HG03060 (cell line): ENCODE measurements around the gene PSMG4.

Source experiments
- ATAC-seq: cut with Tn5 transposase; IDR thresholded peaks from one replicate; pipeline ENCODE4 v1.9.1; 2021; ENCODE audit warnings: low read depth, moderate number of reproducible peaks; ENCODE audit not compliant: unreplicated experiment

PSMG4 gene, protein sequence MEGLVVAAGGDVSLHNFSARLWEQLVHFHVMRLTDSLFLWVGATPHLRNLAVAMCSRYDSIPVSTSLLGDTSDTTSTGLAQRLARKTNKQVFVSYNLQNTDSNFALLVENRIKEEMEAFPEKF

DNA sequence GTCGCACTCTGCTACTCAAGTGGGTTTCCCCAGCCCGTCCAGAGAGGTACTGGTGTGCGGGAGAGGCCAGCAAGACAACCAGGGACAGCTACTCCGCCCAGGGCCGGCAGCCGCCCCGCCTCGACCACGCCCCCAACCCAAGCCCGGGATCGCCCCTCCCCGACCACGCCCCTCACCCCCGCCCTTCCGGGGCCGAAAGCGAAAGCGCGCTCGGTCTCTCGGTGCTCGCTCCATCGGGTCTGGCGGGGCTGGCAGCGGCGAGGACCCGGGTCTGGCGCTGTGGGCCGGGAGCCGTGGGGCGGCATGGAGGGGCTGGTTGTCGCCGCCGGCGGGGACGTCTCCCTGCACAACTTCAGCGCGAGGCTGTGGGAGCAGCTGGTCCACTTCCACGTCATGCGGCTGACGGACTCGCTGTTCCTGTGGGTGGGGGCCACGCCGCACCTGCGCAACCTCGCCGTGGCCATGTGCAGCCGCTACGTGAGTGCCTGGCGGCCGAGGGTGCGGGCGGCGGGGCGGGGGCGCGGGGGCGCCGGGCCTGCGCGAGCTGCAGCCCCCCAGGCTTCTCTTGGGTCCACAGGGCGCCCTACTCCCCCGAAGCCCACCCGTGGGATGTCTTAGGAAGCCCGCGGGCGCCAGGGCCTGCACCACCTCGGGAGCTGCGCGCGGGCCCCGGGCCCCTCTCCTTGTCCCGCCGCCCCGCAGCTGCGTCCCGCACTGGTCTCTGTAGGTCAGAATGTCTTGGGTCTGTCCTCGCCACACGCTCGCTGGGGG is at the start of gene PSMG4:
PSMG4 (plus strand) TSS at position 228 of the 771 bp plus-strand sequence; CDS start at position 304, 76 bp downstream.
- ATAC-seq, result peak; percentile 44

DNA sequence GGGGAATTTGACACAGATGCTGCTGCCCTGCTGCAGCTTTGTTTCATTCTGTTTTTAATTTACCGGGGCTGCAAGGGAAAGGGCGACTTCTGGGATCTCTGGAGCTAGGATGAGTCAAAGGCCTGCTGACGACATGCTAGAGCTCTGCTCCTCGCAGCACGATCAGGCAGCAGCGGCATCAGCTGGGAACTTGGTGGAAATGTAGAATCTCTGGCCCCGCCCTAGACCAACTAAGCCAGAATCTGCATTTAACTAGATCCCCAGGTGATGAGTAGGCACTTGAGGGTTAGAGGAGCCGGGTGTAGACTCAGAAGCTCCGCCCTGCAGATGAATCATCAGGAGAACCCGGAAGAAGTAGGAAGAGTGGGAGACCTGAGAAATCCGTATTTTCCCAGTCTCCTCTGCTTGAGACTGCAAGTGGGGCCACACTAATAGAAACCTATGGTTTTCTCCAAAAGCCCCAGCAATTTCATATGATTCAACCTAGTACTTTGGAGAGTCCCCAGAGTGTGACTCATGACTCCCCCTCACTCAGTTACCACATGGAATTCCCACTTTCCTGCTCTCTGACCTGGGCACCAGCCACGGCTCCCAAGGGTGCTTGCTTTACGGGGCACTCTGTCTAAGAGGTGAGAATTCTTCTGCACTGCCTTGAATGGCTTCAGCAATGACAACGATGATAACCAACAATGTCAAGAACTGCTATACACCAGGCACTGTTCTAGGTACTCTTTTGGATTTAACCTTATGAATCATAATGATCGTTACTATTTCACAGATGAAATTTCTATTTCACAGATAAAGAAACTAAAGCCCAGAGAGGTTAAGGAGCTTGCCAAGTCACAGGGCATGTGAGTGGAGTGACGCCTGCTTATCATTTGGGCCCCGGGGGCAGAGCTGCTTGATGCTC is 49.4 kb upstream of the PSMG4 start:
- ATAC-seq, result no peak

DNA sequence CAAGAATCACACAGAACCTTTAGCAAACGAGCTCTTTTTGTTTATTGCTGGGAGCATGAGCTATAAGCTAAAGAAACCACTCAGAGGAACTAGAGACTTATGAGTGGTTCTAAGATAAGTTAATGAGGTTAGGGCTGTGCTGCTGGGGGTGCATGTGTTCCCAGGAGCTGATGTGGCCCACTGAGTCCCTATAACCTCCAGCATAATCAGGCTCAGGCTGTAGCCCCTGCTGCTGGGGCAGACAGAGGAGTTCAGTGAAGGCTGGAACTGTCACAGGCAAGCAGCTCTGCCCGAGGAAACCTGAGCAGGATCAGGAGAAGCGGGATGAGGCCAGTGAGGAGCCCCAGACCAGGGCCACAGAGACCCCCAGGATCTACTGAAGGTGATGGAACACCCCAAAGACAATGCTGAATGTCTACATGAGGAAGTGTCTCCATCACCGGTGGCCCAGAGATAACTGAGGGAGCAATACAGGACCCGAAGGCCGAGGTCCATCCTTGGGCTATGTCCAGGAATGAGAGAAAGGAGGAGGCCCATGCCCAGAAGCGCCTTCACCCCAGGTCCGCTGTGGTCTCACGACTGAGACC is 48.6 kb upstream of the PSMG4 start:
- no peak for ATAC-seq

DNA sequence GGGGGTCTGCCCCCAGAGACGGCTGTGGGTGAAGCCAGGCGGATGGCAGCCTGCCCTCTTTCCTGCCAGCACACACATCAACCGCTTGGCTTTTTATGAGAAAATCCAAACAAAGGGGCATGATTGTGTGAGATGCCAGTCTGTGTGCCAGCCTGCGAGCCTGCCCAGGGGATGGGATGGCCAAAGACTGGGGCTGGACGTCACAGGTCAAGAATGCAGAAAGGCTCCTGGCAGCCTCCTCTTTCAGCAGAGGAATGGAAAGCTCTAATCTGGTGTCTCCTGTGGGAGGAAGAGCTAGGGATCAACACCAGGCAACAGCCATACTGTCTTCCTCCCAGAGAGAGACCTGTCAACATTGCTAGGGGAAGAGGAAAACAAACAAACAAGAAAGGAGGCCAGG is 47.1 kb upstream of the PSMG4 start:
- ATAC-seq, result no peak

DNA sequence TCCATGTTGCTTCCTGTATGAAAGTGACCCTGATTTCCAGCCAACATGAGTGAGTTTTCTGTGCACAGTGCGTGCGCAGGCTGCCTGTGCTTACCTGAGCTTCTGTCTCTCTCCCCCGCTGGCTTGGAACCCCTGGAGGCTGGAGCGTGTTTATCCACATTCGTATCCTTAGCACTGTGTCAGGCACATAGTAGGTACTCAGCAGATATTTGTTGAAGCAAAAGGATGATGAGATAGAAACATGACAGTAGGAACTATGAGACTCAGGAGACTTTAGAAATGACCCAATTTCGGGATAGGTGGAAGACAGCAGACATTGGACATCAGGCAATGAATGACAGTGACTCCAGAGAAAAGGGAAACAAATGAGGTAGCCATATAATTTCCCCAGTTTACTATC is 46.5 kb upstream of the PSMG4 start:
- no peak for ATAC-seq

DNA sequence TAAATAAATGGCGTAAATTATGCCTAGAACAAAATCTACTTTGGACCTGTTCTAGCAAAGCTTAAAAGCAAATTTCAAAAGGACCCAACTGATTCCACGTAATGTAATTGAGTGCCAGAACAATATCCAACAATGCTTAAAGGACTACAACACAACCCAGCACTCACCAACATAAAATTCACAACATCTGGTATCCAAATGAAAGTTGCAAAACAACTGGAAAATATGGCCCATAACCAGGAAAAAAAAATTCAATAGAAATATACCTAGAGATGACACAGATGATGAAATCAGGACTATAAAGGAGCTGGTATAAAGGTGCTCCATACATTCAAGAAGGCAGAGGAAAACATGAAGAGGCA is 45.4 kb upstream of the PSMG4 start:
- no peak for ATAC-seq

DNA sequence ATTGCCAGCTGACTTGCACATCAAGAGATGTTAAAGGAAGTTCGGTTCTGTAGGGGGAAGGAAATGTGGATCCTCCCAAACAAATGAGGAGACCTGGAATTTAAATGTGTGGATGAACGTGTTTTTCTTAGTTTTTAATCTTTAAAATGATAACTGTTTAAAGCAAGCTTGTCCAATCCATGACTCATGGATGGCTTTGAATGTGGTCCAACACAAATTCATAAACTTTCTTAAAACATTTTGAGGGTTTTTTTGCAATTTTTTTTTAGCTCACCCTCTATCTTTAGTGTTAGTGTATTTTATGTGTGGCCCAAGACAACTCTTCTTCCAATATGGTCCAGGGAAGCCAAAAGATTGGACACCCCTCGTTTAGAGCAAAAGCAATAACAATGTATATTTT is 43.8 kb upstream of the PSMG4 start:
- ATAC-seq, result no peak

DNA sequence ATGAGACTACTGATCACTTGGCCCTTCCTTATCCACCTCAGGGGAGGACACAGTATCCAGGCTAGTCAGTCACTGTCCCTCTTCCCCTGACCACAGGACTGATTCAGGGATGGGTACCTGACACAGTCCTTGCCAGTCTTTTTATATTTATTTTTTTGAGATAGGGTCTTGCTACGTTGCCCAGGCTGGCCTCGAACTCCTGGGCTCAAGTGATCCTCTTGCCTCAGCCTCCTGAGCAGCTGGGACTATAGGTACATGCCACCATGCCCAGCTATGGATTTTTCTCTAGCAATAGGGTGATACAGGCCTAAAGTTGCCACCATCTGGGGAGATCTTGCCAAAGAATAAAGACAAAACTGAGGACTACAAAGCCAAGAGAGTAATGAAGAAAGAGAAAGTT is 41.5 kb upstream of the PSMG4 start:
- ATAC-seq, result no peak

DNA sequence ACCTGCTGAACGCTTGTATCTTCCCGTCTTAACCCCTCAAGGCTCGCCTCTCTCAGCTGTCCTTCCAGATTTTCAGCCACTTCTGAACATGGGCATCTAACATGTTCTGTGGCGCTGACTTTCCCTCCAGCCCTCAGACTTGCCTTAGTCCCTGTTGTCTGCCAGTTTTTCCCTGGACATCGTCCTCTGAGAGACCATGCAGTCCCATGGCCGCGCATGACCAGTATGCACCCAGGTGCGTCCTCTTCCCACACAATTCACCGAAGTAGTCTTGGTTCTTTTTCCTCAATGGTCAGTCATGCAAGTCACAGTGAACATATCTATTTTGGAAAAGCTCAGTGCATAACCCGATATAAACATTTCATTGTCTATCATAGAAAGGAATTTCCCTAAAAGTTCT is 40.5 kb upstream of the PSMG4 start:
- no peak for ATAC-seq

DNA sequence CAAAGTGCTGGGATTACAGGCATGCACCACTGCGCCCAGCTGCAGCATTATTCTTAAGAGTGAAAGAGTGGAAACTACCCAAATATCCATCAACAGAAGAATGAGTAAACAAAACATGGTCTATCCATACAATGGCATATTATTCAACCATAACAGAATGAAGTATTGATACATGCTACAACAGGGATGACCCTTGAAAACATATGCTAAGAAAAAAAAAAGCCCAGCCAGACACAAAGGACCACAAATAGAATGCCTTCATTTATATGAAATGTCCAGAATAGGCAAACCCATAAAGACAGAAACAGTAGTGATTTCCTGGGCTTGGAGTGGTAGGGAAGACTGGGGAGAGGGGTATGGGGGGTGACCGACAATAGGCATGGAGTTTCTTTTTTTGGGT is 38.4 kb upstream of the PSMG4 start:
- no peak for ATAC-seq

DNA sequence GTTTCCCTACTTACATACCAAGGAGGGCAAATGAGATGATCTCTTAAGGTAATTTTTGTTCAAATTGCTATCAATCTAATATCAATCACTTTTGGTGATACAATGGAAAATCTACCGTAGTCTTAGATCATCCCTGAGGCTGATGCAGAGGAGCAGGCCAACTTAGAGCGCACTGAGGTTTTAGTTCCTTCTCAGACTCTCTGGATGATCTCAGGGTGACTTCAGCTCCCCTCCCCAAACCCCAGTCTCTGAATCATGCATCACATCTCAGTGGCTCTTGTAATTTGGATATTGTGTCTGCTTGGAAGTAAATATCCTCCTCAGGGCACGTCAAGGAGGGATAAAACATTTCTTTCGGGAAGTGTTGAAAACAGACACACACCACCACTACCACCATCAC is 37.2 kb upstream of the PSMG4 start:
- no peak for ATAC-seq

DNA sequence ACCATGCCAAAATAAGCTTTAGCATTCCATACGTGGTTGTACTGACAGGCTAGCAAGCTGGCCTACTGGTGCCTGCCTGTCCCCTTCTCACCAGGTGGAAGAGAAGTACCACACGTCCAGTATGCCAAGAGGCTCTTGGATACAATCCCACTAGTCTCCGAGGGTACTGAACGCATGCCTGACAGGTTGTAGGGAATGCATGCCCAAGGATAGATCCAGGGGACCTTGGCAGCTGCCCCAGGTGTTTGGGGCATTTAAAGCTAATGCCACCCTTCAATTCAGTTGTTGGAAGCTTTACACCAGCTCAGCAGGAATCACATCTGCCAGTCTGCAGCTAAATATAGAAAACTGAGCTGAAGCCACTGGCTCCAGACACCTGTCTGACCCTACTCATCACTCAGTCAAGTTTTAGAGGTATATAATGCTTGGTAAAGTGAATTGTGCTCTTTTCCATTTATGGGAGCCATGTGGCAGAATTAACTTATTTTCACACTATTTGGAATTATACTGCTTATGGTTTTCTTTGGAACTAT is 36.2 kb upstream of the PSMG4 start:
- no peak for ATAC-seq

DNA sequence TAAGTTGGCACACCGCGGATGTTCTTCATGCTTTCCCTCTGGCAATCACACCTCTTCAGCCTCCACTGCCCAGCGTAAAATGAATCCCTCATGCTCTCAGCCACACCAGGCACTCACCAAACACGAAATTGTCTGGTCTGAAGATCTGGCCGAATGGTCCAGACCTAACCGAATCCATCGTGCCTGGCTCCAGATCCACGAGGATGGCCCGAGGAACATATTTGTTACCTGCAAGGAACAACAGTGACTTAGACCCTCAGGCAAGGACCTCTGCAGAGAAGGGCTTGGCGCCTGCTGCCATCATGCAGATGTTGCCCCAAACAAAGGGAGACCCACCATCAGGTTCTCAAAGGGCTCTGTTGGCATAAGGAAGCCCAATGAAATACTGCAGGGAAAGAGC is 32.7 kb upstream of the PSMG4 start:
- ATAC-seq, result no peak

DNA sequence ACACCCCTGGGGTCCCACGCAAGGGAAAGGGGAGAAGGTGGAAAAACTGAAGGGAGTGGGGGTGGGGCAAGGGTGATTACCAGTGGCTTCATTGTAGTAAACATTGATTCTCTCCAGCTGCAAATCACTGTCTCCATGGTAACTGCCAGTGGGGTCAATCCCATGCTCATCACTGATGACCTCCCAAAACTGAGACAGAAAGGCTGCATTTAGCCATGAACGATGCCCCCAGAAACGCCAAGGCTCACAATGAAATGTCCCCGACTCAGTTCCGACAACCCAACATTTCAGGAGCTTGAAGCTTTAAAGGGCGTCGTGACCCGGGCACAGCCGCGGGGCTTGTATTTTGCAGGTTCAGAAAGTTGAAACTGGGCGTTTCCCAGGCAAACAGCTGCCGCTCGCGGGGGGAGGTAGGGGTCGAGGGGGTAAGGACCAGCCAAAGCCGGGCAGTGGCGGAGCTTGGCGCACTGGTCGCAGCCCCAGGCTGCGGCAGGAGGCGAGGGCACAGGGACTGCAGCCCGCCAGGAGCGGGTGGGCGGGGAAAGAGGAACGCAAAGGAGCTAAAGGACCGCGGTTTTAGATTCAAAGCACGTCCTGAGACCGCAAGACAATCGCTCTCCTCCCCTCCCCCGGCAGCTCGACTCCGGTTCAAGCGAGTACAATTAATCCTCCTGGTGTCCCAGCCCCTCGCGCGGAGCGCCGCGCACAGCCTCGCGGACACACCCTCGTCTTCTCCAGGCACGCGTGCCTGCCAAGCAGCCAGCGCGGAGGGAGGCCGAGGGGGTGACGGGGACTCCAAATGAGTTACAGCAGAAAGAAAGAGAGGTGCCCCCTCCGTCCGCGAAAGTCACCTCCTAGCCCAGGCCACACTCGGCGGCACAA is 32.0 kb upstream of the PSMG4 start:
- no peak for ATAC-seq

DNA sequence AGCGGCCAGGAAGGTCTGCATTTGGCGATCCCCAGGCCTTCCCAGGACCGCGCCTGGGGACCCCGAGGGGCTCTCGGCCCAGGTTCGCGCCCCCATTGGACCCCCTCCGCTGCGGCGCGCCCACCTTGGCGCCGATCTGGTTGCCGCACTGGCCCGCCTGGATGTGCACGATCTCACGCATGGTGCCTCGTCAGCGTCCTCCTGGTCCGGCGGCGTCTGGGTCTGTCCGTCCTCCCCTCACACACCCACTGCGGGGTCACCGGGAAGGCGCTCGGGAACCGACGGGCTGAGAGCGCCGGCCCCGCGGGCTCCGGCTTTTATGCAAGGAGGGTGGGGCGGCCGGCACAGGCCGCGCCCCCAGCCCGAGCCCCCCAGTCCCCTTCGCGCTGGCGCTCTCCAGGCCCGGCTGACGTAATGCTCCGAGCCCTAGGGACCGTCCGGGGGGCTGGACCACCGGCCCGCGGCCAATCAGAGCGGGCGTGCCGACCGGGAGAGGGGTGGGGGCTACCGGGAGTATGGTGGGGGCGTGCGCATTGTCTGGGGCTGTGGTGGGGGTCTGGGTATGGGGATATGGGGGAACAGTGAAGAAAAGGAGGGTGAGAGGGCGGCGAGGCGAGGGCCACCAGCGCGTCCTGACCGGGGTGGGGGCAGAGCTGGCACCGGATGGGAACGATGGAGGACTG is 31.2 kb upstream of the PSMG4 start, which contains the start of gene TUBB2B:
TUBB2B (minus strand) TSS at position 291 of the 683 bp plus-strand sequence; CDS start at position 181, 110 bp downstream.
- no peak for ATAC-seq

DNA sequence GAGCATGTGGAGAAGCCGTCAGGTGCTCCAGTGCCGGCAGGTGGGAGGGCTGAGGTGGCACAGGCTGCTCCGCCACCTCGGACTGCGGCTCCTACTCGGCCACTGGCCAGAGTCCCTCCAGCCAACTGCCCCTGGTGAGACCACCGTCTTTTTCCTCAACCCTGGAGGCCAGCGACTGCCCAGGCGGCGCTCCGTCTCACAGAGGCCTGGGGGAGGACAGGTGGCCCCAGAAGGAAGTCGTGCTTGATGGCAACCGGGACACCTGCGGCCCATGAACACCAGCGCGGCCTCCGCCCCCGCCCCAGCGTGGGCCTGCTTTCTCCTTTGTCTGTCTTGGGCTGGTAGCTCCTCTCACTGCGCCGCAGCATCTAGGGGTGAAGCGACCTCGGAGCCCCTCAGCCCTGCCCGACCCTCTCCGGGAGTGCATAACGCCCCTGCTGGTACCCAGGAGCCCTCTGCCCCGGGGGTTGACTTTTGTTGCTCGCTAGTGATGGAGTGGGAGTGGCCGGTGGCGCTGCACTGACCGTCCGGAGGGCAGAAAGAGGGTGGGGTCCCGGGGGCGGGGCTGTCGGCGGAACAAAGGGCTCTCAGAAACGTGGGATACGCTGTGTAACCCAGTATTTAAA is 30.6 kb upstream of the PSMG4 start:
- no peak for ATAC-seq

DNA sequence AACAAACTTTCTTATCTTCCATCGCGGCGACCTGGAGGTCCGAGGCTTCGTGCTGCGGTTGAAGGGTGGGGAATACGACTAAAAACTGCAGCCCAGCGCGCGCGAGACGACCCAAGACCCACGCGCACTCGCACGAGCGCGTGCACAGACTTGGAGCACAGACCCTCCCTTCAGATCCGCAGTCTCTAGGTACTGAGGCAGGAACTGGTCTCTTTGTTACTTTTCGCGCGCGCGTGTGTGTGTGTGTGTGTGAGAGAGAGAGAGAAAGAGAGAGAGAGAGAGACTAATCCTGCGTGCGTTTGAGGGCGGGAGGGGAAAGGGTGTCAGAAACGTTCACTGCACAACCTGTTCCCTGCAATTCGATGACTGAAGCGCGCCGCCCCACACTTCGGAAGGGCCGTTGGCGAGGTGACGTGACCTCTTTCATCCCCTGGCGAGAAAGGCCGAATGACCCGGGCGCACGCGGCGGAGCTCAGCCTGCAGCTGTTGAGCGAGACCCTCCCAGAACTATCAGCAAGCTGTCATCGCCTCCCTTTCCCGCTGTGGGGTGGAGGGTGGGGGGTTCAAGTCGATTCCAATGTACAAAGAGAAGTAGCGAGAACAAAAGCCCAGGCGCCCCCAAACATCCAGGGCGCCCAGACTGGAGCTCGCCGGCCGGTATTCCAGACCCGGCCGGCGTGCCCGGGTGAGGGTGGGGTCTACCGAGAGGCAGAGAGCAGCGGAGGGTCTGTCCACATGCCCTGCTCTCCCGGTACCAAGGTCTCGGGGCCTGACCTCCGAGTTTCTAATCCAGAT is 29.8 kb upstream of the PSMG4 start:
- no peak for ATAC-seq

DNA sequence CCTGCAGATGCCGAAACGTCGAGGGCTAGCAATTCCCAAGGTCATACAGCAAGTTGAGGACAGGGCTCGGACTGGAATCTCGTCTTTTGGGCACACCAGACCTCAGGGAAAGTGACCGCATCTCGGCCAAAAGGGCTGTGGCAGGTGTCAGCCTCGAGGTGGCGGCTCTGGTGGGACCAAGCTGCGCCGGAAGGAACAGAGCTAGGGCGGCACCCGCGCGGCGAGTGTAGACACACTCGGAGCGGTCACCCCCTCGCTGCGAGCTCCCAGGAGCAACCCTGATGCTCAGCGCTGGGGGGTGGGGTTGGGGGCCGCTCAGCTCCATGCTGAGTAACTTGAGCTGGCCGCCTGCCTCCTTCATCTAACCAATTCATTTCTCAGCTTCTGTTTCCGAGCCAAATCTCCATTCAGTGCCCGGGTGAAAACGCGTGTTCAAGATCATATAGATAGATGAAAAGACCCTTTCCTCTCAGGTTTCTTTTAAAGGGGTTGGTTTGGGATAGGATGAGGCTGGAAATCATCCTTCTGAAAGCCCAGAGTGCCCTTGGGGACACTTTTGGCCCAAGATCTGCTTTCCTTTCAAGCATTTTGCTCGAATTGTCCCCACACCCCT is 29.1 kb upstream of the PSMG4 start:
- no peak for ATAC-seq
